Prostate gland (tissue), 2 donors: ENCODE results near the gene WNT3A. TPM values are rescaled to one million over a fixed set of nuclear protein-coding genes. Genes with fewer than 3 reads are reported as not detected.

ENCODE experiments used
- DNase-seq: peaks from one replicate; pipeline ENCODE4 v3.0.0-alpha.2; 2019; ENCODE audit warnings: low spot score
- H3K27ac ChIP-seq, 2 donors: fragments of 200-600 bp; sonication (generic); 2 replicates each; pipeline ENCODE4 v1.5.1; 2017 to 2019
- H3K27me3 ChIP-seq: fragments of 200-600 bp; sonication (generic); replicated peaks from 2 replicates; pipeline ENCODE4 v1.5.1; 2019; ENCODE audit not compliant: insufficient read depth
- H3K36me3 ChIP-seq, 2 donors: fragments of 200-600 bp; sonication (generic); 1 replicate in 1 of 2; 2 replicates in 1 of 2; pipeline versions ENCODE4 v1.5.1 to v1.8.1; 2017 to 2019
- H3K4me1 ChIP-seq: fragments of 200-600 bp; sonication (generic); replicated peaks from 2 replicates; pipeline ENCODE4 v1.5.1; 2019
- H3K4me3 ChIP-seq, 2 donors: fragments of 200-600 bp; sonication (generic); 2 replicates each; pipeline ENCODE4 v1.5.1; 2017 to 2019
- H3K9me3 ChIP-seq: fragments of 200-600 bp; sonication (generic); 2 replicates; pipeline ENCODE4 v1.5.1; 2017
- CTCF ChIP-seq, 4 experiments: fragments of 200-600 bp in 2 of 4; fragments of 450-650 bp in 2 of 4; sonication (generic) in 2 of 4; IDR thresholded peaks; 1 replicate in 3 of 4; 2 replicates in 1 of 4; pipeline ENCODE4 v1.5.1; 2016 to 2019; ENCODE audit warnings: antibody characterized with exemption in 4 of 4, mild to moderate bottlenecking in 2 of 4, moderate library complexity in 2 of 4
- POLR2A ChIP-seq: fragments of 450-650 bp; IDR thresholded peaks from one replicate; pipeline ENCODE4 v1.6.1; 2016; ENCODE audit warnings: antibody characterized with exemption, mild to moderate bottlenecking
- POLR2AphosphoS5 ChIP-seq: sonication (generic); formaldehyde crosslinking; IDR thresholded peaks from one replicate; pipeline ENCODE4 v1.6.1; 2017; ENCODE audit warnings: antibody characterized with exemption
- WGBS: methylation state at CpG from one replicate; pipeline ENCODE4 v1.1.5; 2018; 5-methylcytosine and 5-hydroxymethylcytosine counted together
- intact Hi-C: fragments of 100-400 bp; cut with DNase I; formaldehyde crosslinking; loops from one replicate; pipeline ENCODE4 v1.14.2; 2022
- total RNA-seq, 2 donors: library from RNA; depleted of rRNA; stranded (reverse); fragments of >200 nt; gene quantifications; one replicate each; pipeline ENCODE4 v1.1.0, GENCODE V29; 2016

WNT3A gene
- total RNA-seq, 2 donors from 2014 or later = 2.4 to 4.8 TPM

GRCh38 chr1:228066891-228067654 is 60.3 kb downstream of the WNT3A start:
- WGBS = 49% methylated on average over 10 of the region's 10 CpGs
- no peak for DNase-seq
- no peak overlapping the region for H3K4me3 ChIP-seq
- TF ChIP-seq POLR2A (no peak), POLR2AphosphoS5 (no peak), CTCF (IDR thresholded peaks at IDR 0.05) (no peak)
- H3K4me1 ChIP-seq = no peaks in the 10 kb centered on the region
- intact Hi-C loops = no loop called here
- H3K36me3 ChIP-seq = no peaks in the 10 kb centered on the region
- H3K27me3 ChIP-seq = peaks cover 10% of the 10 kb centered on the region
- H3K9me3 ChIP-seq = no peaks in the 10 kb centered on the region
- H3K27ac ChIP-seq = no peak overlapping the region

GRCh38 chr1:228068359-228068758 is 61.6 kb downstream of the WNT3A start:
- no peaks in the 10 kb centered on the region for H3K36me3 ChIP-seq
- no peaks in the 10 kb centered on the region for H3K4me1 ChIP-seq
- intact Hi-C loops = no loop called here
- no peak for DNase-seq
- 81% methylated on average over 7 of the region's 7 CpGs for WGBS
- H3K9me3 ChIP-seq = no peaks in the 10 kb centered on the region
- H3K27ac ChIP-seq = no peak overlapping the region
- H3K4me3 ChIP-seq = no peak overlapping the region
- TF ChIP-seq CTCF (IDR thresholded peaks at IDR 0.05) (no peak), POLR2AphosphoS5 (no peak), POLR2A (no peak)
- H3K27me3 ChIP-seq = peaks cover 10% of the 10 kb centered on the region

GRCh38 chr1:228070173-228070572 is 63.4 kb downstream of the WNT3A start:
- H3K27me3 ChIP-seq = peaks cover 10% of the 10 kb centered on the region
- WGBS = 41% methylated on average over 2 of the region's 2 CpGs
- H3K4me3 ChIP-seq = no peak overlapping the region
- H3K9me3 ChIP-seq = no peaks in the 10 kb centered on the region
- no peak for TF ChIP-seq POLR2AphosphoS5
- no peak for TF ChIP-seq CTCF (IDR thresholded peaks at IDR 0.05)
- no peak overlapping the region for H3K27ac ChIP-seq
- DNase-seq = no peak
- no peaks in the 10 kb centered on the region for H3K36me3 ChIP-seq
- no peaks in the 10 kb centered on the region for H3K4me1 ChIP-seq
- intact Hi-C loops = no loop called here

- Histone ChIP-seq H3K27me3 (peaks cover 10% of the 10 kb centered on the region), H3K4me1 (no peaks in the 10 kb centered on the region), H3K4me3 (no peak overlapping the region), H3K36me3 (no peaks in the 10 kb centered on the region), H3K9me3 (no peaks in the 10 kb centered on the region), H3K27ac (no peak overlapping the region)
- TF ChIP-seq POLR2A (no peak), POLR2AphosphoS5 (no peak), CTCF (IDR thresholded peaks at IDR 0.05) (no peak)
- intact Hi-C loops = no loop called here
- 71% methylated on average over 3 of the region's 3 CpGs for WGBS
- no peak for DNase-seq
Measured at GRCh38 chr1:228070851-228071250, 64.1 kb downstream of the WNT3A start.
